ENCODE data around the gene PGGT1B. TPM values are rescaled to one million over a fixed set of nuclear protein-coding genes. Genes with fewer than 3 reads are reported as not detected.
A peak's percentile ranks its signal among the peaks of the same experiment; 100 is the strongest.

Gene PGGT1B
- total RNA-seq, 4 donors from 2014 or later: 19.9 to 30.8 (median 20.9) TPM

DNA sequence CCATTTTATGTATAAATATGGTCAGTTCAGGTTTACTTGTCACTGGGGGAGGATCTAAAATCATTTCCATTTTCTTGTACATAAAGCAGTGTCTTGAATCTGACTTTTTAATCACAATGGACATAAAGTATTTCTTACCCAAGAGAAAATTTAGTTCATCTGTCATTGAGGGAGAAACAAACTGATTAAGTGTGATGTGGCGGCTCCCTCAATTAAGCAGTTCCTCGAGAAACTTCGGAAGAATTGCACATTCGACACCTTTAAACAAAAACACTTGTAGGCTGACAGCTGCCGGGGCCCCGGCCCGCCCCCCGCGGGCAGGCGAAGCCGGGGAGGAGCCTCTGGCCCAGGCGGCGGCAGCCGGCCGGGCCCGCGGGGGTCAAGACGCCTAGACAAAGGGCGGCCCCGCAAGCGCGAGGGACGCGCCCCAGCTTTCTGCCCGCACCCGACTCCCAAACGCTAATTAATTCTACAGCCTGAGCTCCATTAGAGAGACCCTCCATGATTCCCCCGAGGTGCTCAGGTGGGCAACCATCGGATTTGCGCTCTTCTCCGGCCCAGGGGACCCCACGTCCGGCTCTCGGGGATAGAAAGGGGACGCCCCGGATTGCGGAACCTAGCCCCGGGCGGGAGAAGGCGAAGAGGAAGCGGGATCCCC is 93.7 kb downstream of the PGGT1B start:
- DNase-seq: peak; percentile 7 to 16
- TF ChIP-seq CTCF (IDR thresholded peaks at IDR 0.05): no peak
- TF ChIP-seq POLR2A (IDR thresholded peaks at IDR 0.05): no peak
- peak overlapping the region; percentile 58 to 83 (median 70) for H3K4me3 ChIP-seq (replicated peaks in 1 of 3)
- H3K9me3 ChIP-seq: no peaks in the 10 kb centered on the region
- no peaks in the 10 kb centered on the region for H3K36me3 ChIP-seq
- peaks cover 8 to 12% of the 10 kb centered on the region in 2 donors for H3K4me1 ChIP-seq
- no peak overlapping the region for H3K27ac ChIP-seq
- intact Hi-C loops (cut with DNase I): no loop called here
- 3 to 6% methylated on average over 27 to 36 of the region's 41 CpGs for WGBS, 2 donors
- H3K27me3 ChIP-seq: no peaks in the 10 kb centered on the region

DNA sequence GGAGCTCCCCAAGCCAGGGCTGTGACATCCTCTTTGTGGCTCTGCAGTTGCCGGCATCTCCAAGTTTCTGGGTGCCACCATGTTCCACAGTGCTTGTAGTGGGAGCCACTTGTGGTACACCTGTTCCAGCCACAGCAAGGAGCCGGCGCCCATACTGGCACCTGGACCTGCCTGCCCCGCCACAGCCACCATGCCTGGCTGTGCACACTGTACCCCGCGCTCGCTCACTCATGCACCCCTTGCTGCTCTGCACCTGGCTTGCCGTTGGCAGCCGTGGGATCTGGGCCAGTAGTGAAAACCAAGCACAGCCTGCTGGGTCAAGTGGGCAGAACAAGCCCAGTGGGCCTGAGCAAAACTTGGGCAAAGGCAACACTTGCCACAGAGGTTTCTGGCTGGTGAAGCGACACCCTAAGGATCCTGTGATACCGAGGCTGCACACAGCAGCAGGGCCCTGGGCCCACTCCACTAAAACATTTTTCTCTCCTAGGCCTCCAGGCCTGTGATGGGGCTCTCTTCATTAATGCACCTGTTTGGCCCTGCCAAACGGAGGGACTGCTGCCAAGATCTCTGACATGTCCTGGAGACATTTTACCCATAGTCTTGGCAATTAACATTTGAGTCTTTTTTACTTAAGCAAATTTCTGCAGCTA is 95.8 kb downstream of the PGGT1B start:
- intact Hi-C loops (cut with DNase I): no loop called here
- WGBS, 2 donors: 95 to 96% methylated on average over 12 of the region's 12 CpGs
- Histone ChIP-seq H3K4me1 (peaks cover 8 to 12% of the 10 kb centered on the region in 2 donors), H3K36me3 (no peaks in the 10 kb centered on the region), H3K4me3 (replicated peaks in 1 of 3) (no peak overlapping the region), H3K27me3 (no peaks in the 10 kb centered on the region), H3K9me3 (no peaks in the 10 kb centered on the region), H3K27ac (no peak overlapping the region)
- no peak for TF ChIP-seq CTCF (IDR thresholded peaks at IDR 0.05)
- TF ChIP-seq POLR2A (IDR thresholded peaks at IDR 0.05): no peak
- no peak for DNase-seq

DNA sequence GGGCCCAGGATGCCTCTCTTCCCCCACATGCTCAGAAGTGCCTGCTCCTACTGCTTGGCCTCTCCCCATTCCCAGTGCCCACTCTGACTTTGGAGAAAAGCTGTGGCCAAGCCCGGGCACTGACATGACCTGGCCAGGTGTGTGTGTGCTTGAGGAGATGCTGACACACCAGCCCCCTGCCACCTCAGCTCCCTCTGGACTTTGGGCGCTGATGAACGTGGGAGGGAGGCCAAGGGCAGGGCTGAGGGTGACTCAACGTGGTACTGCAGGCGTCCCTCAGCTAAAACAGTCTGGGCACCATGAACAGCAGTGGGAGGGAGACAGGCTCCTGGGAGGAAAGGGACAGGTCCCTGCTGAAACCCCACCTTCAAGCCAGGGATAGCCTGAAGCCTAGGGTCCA is 96.9 kb downstream of the PGGT1B start:
- H3K4me3 ChIP-seq (replicated peaks in 1 of 3): no peak overlapping the region
- H3K4me1 ChIP-seq: peaks cover 5 to 7% of the 10 kb centered on the region in 2 donors
- WGBS, 2 donors: 90 to 93% methylated on average over 5 of the region's 5 CpGs
- H3K27ac ChIP-seq: no peak overlapping the region
- no peak for DNase-seq
- intact Hi-C loops (cut with DNase I): no loop called here
- H3K9me3 ChIP-seq: no peaks in the 10 kb centered on the region
- TF ChIP-seq CTCF (IDR thresholded peaks at IDR 0.05) (no peak), POLR2A (IDR thresholded peaks at IDR 0.05) (no peak)
- no peaks in the 10 kb centered on the region for H3K36me3 ChIP-seq
- no peaks in the 10 kb centered on the region for H3K27me3 ChIP-seq

DNA sequence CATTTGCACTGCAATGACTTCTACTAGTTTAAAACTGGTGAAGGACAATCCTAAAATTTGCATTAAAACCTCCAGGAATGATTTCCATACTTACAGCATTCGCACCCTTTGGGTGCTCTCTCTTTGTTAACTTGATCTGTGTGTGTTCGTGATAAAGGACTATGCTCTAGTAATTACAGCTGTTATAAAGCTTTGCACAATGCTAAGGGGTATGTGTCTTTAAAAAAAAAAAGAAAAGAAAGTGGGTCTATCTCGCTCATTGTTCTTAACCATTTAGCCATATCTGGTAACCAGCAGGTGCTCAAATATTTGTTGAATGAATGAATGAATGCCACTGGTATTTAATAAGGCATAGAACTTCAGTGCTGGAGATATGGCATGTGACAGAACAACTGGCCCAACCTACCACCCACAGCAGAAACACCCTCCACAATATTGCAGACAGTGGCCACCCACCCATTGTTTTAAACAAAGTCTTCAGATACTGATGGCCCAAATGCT is 101.7 kb downstream of the PGGT1B start:
- TF ChIP-seq POLR2A (IDR thresholded peaks at IDR 0.05): no peak
- TF ChIP-seq CTCF (IDR thresholded peaks at IDR 0.05): no peak
- Histone ChIP-seq H3K27me3 (no peaks in the 10 kb centered on the region), H3K9me3 (no peaks in the 10 kb centered on the region), H3K36me3 (no peaks in the 10 kb centered on the region), H3K4me1 (no peaks in the 10 kb centered on the region), H3K4me3 (replicated peaks in 1 of 3) (no peak overlapping the region), H3K27ac (no peak overlapping the region)
- DNase-seq: no peak
- 92 to 95% methylated on average over 3 of the region's 3 CpGs for WGBS, 2 donors
- intact Hi-C loops (cut with DNase I): no loop called here

Small RNA genes lying within 50 kb of the gene (small RNA-seq; reads per million reads assigned to genes)
- gene HMGN1P15: not detected

Other genes with a start within 250 kb of the PGGT1B start
- 1 to 10 TPM in 3 of 4 donors, under 1 TPM in 1; 0.22 to 3.4 (median 2.1) TPM for gene TRIM36, start 93.0 kb downstream of the PGGT1B start, total RNA-seq
- 1 to 10 TPM; 3.3 to 4.9 (median 3.8) TPM for gene CCDC112, start 33.8 kb upstream of the PGGT1B start, total RNA-seq

All from thyroid gland (tissue), 4 donors.